HG03064 (cell line): ENCODE results near the gene LRFN5.
A peak's percentile ranks its signal among the peaks of the same experiment; 100 is the strongest.
"Not testable (repeated sequence)": the region's sequence is repeated elsewhere in the genome, so short reads cannot be mapped to it uniquely, and the experiment has no call there.

Source experiments
- ATAC-seq: cut with Tn5 transposase; IDR thresholded peaks from one replicate; pipeline ENCODE4 v1.9.1; 2021; ENCODE audit warnings: low read depth; ENCODE audit not compliant: unreplicated experiment

LRFN5 gene

GRCh38 chr14:41636492-41637392, 30.1 kb downstream of the LRFN5 start:
- ATAC-seq = no peak

- no peak for ATAC-seq
Observed at GRCh38 chr14:41641690-41642089, 35.0 kb downstream of the LRFN5 start.

GRCh38 chr14:41642367-41642766, 35.7 kb downstream of the LRFN5 start:
- no peak for ATAC-seq

- ATAC-seq = no peak
Observed at GRCh38 chr14:41642789-41643188, 36.1 kb downstream of the LRFN5 start.

- ATAC-seq = no peak
Observed at GRCh38 chr14:41644606-41645005, 37.9 kb downstream of the LRFN5 start.

- ATAC-seq = no peak
Observed at GRCh38 chr14:41650802-41651201, 44.1 kb downstream of the LRFN5 start.

- no peak for ATAC-seq
Observed at GRCh38 chr14:41654196-41654595, 47.5 kb downstream of the LRFN5 start.

- ATAC-seq = no peak
Observed at GRCh38 chr14:41662780-41663472, 56.2 kb downstream of the LRFN5 start.

- no peak for ATAC-seq
Observed at GRCh38 chr14:41663473-41663850, 56.8 kb downstream of the LRFN5 start.

GRCh38 chr14:41666301-41666700, 59.6 kb downstream of the LRFN5 start:
- ATAC-seq = no peak

GRCh38 chr14:41668356-41668755, 61.7 kb downstream of the LRFN5 start:
- ATAC-seq = no peak

- ATAC-seq = not testable (repeated sequence)
Observed at GRCh38 chr14:41673601-41674000, 66.9 kb downstream of the LRFN5 start.

GRCh38 chr14:41674511-41674971, 67.9 kb downstream of the LRFN5 start:
- ATAC-seq = not testable (repeated sequence)

GRCh38 chr14:41699486-41699885, 92.8 kb downstream of the LRFN5 start:
- ATAC-seq = no peak

- no peak for ATAC-seq
Observed at GRCh38 chr14:41718477-41719166, 111.9 kb downstream of the LRFN5 start.

- no peak for ATAC-seq
Observed at GRCh38 chr14:41739203-41739602, 132.5 kb downstream of the LRFN5 start.

- no peak for ATAC-seq
Observed at GRCh38 chr14:41743140-41743539, 136.5 kb downstream of the LRFN5 start.

- peak; percentile 85 for ATAC-seq
Observed at GRCh38 chr14:41749429-41749828, 142.8 kb downstream of the LRFN5 start.

- ATAC-seq = not testable (repeated sequence)
Observed at GRCh38 chr14:41750575-41750974, 143.9 kb downstream of the LRFN5 start.

GRCh38 chr14:41758011-41758665, 151.5 kb downstream of the LRFN5 start:
- ATAC-seq = no peak

GRCh38 chr14:41761204-41761603, 154.5 kb downstream of the LRFN5 start:
- no peak for ATAC-seq
